T-cell (primary cell): Measurements from ENCODE around the gene LSP1. TPM values are rescaled to one million over a fixed set of nuclear protein-coding genes. Genes with fewer than 3 reads are reported as not detected.

ENCODE experiments used
- ATAC-seq, 4 experiments: fragments of 200-7000 bp in 3 of 4; fragments of 150-1000 bp in 1 of 4; cut with Tn5 transposase; replicated peaks in 1 of 4; 1 replicate in 3 of 4; 2 replicates in 1 of 4; pipeline ENCODE4 v1.10.0; 2021; ENCODE audit warnings: moderate library complexity in 3 of 4, mild to moderate bottlenecking in 2 of 4, moderate number of reproducible peaks in 1 of 4
- CTCF ChIA-PET, 2 donors: fragments of 300-600 bp; sonication (Branson Sonifier 250); formaldehyde crosslinking; loops; one replicate each; lab custom pipeline; 2022; ENCODE audit warnings: antibody characterized with exemption in 2 of 2; lab: Charles Lee
- POLR2A ChIA-PET, 2 donors: fragments of 300-600 bp; sonication (Branson Sonifier 250); formaldehyde crosslinking; loops; one replicate each; lab custom pipeline; 2022; ENCODE audit warnings: antibody characterized with exemption in 2 of 2; lab: Charles Lee
- DNase-seq, 35 experiments: peaks; one replicate each; pipeline versions ENCODE4 v3.0.0 to v3.0.0-alpha.2; 2013 to 2023
- H3K27ac ChIP-seq: one replicate; pipeline ENCODE4 v1.5.1; 2013; ENCODE audit warnings: low read length
- H3K27me3 ChIP-seq, 2 experiments: replicated peaks in 1 of 2; 1 replicate in 1 of 2; 2 replicates in 1 of 2; pipeline versions ENCODE4 v1.6.1 to v1.7.0; 2013; ENCODE audit warnings: low read length in 1 of 2, mixed read lengths in 1 of 2; ENCODE audit not compliant: control insufficient read depth in 2 of 2, insufficient read depth in 2 of 2; ENCODE audit errors: extremely low read depth in 1 of 2
- H3K36me3 ChIP-seq, 2 donors: 1 replicate in 1 of 2; 2 replicates in 1 of 2; pipeline versions ENCODE4 v1.6.1 to v1.7.0; 2013; ENCODE audit warnings: low read length in 1 of 2; ENCODE audit not compliant: control insufficient read depth in 2 of 2, insufficient read depth in 1 of 2; ENCODE audit errors: extremely low read depth in 1 of 2
- H3K4me1 ChIP-seq, 2 experiments: 1 replicate in 1 of 2; 2 replicates in 1 of 2; pipeline versions ENCODE4 v1.6.1 to v1.7.0; 2013; ENCODE audit warnings: low read length in 2 of 2, mixed read lengths in 1 of 2; ENCODE audit not compliant: insufficient read depth in 2 of 2, control insufficient read depth in 1 of 2; ENCODE audit errors: extremely low read depth in 1 of 2
- H3K4me3 ChIP-seq, 2 donors: 1 replicate in 1 of 2; 2 replicates in 1 of 2; pipeline versions ENCODE4 v1.5.1 to v1.7.0; 2013; ENCODE audit warnings: mild to moderate bottlenecking in 2 of 2, low read length in 1 of 2, moderate library complexity in 1 of 2; ENCODE audit not compliant: control insufficient read depth in 1 of 2; ENCODE audit errors: extremely low read depth in 1 of 2
- H3K9me3 ChIP-seq: 2 replicates; pipeline ENCODE4 v1.7.0; 2013
- H3K27ac Mint-ChIP-seq, 2 donors: one replicate each; pipeline ENCODE4 v1.8.0; 2020 to 2021; ENCODE audit warnings: mild to moderate bottlenecking in 2 of 2, mixed read lengths in 2 of 2
- H3K27me3 Mint-ChIP-seq, 2 donors: one replicate each; pipeline ENCODE4 v1.8.0; 2021 to 2022; ENCODE audit warnings: mixed read lengths in 2 of 2
- H3K36me3 Mint-ChIP-seq: one replicate; pipeline ENCODE4 v1.8.0; 2021; ENCODE audit warnings: mixed read lengths
- H3K4me1 Mint-ChIP-seq, 3 donors: one replicate each; pipeline ENCODE4 v1.8.0; 2020 to 2022; ENCODE audit warnings: mixed read lengths in 3 of 3, mild to moderate bottlenecking in 1 of 3
- H3K4me3 Mint-ChIP-seq, 3 donors: one replicate each; pipeline ENCODE4 v1.8.0; 2020 to 2022; ENCODE audit warnings: mild to moderate bottlenecking in 3 of 3, mixed read lengths in 3 of 3, moderate library complexity in 3 of 3
- H3K9me3 Mint-ChIP-seq, 3 donors: one replicate each; pipeline ENCODE4 v1.8.0; 2020 to 2022; ENCODE audit warnings: mixed read lengths in 3 of 3
- WGBS: methylation state at CpG from one replicate; pipeline ENCODE4 v1.1.5; 2013; ENCODE audit warnings: missing lambda C conversion rate; ENCODE audit not compliant: insufficient coverage; 5-methylcytosine and 5-hydroxymethylcytosine counted together
- total RNA-seq, 35 experiments: library from RNA in 6 of 35; stranded (reverse) in 6 of 35; fragments of 120-200 nt in 1 of 35; gene quantifications; one replicate each; pipeline versions ENCODE4 v1.2.1 to v1.2.4 and lab custom pipeline; 2013 to 2026

The LSP1 gene
- total RNA-seq, 5 donors from 2014 or later (not counting 1 experiment from before 2014, with no cell fraction given): 286 to 514 (median 375) TPM

DNA sequence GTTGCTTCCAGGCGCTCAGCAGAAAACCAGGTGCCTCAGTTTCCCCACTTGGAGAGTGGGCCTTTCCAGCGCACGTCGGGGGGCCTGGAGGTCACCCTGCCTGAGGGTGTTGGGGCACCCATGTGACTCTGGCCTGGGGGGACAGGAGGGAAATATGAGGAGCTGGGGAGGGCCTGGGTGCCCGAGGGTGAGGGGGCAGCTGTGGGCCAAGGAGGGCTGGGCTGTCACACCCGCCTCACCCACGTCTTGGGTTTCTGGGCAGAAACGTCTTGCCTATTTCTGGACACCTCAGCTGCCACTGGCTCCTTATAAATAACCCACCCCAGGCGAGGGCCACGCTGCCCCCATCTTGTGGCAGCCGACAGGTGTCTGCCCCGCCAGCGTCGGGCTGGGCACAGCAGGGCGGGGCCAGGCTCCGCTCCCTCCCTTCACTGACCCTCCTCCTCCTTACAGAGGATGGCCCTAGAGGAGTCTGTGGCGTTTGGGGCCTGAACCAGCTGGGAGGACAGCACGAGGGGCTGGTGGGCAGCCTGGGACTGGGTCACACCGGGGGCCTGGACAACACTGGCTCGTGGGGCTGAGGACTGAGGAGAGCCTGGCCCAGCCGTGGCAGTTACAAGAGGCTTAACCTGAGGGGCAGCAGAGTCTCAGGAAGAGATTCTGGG lies 68.2 kb downstream of the LSP1 start:
- POLR2A ChIA-PET: no interaction called here
- no peak for DNase-seq

DNA sequence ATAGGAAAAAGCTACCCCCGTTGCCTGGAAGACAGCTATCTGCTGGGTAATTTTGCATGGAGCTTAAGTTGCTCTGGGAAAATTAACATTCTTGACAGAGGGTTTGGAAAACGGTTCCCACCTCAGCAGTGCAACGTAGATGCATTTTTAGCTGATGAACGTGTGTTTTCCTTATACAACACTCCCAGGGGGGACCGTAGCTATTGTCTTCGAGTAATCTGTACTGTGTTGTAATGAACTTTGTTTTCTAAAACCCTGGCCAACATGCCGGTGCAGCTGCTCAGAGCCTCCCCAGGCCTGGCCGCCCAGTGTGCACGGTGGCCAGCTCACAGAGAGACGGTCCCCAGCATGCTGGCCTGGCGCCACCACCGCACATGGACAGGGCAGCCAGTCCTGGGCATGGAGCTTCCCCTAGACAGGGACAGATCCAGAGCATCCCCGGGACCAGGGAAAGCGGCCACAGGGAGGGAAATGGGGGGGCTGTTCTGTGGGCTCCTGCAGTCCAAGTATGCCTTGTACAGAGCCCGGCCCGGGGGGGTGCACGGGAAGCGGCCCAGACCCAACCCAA lies 68.8 kb downstream of the LSP1 start:
- peaks cover 0 to 47% of the 10 kb centered on the region in 2 experiments for H3K27me3 ChIP-seq
- H3K36me3 ChIP-seq: no peaks in the 10 kb centered on the region
- ChIA-PET CTCF (interaction anchor here (0.6 to 1.1 kb wide), 2 partner anchors 39 to 118 kb away, joined by 4 read pairs; no protein-coding TSS in a partner anchor), POLR2A (no interaction called here)
- H3K27me3 Mint-ChIP-seq: peaks cover 11 to 12% of the 10 kb centered on the region in 2 donors
- no peaks in the 10 kb centered on the region for H3K9me3 ChIP-seq
- H3K27ac ChIP-seq: no peak overlapping the region
- DNase-seq: no peak
- no peaks in the 10 kb centered on the region for H3K36me3 Mint-ChIP-seq
- no peaks in the 10 kb centered on the region for H3K9me3 Mint-ChIP-seq
- H3K27ac Mint-ChIP-seq: no peak overlapping the region
- peaks cover 5 to 42% of the 10 kb centered on the region in 2 experiments for H3K4me1 ChIP-seq
- H3K4me3 Mint-ChIP-seq: no peak overlapping the region
- no peak for ATAC-seq
- H3K4me1 Mint-ChIP-seq: peaks cover 8 to 15% (median 11%) of the 10 kb centered on the region in 3 donors
- 85% methylated on average over 12 of the region's 18 CpGs for WGBS
- no peak overlapping the region for H3K4me3 ChIP-seq

More for the DNA sequence above, 68.2 kb downstream of the LSP1 start:
- no peaks in the 10 kb centered on the region for H3K9me3 ChIP-seq
- H3K27me3 ChIP-seq: peaks cover 0 to 40% of the 10 kb centered on the region in 2 experiments
- no peaks in the 10 kb centered on the region for H3K36me3 ChIP-seq
- CTCF ChIA-PET: interaction anchor here (0.6 to 1.1 kb wide), 2 partner anchors 39 to 118 kb away, joined by 4 read pairs; no protein-coding TSS in a partner anchor
- Mint-ChIP-seq H3K9me3 (no peaks in the 10 kb centered on the region), H3K4me3 (no peak overlapping the region), H3K36me3 (no peaks in the 10 kb centered on the region), H3K4me1 (peaks cover 11 to 16% (median 15%) of the 10 kb centered on the region in 3 donors), H3K27me3 (peaks cover 8 to 9% of the 10 kb centered on the region in 2 donors), H3K27ac (no peak overlapping the region)
- peak in 1 of 4 experiments; percentile 50 for ATAC-seq
- peaks cover 5 to 48% of the 10 kb centered on the region in 2 experiments for H3K4me1 ChIP-seq
- H3K27ac ChIP-seq: no peak overlapping the region
- H3K4me3 ChIP-seq: no peak overlapping the region
- 70% methylated on average over 16 of the region's 21 CpGs for WGBS

DNA sequence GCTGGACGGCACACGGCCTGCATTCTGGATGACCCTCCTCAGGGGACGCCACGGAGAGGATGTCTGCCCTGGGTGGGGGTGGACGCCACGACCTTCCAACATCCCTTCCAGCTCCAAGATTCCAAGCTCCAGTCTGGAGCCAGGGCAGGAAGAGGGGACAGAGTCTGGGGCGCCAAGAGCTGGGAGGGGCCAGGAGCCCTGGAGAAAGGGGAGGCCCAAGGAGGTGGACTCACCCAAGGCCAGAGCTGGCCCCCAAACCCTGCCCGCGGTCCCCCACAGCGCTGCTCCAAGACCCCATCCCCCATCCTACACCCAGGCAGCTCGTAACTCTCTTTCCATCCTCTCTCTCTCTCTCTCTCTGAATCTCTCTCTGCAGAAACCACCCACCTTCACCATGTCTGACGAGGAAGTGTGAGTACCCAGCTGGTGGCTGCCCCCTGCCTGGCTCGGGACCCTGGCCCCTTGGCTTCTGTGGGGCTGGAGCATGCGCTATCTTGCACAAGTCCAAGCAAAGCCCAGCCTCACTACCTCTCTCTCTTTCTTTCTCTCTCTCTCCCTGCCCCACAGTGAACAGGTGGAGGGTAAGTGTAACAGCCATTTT lies 69.7 kb downstream of the LSP1 start:
- H3K27me3 Mint-ChIP-seq: peaks cover 13% of the 10 kb centered on the region in 2 donors
- no peaks in the 10 kb centered on the region for H3K36me3 ChIP-seq
- WGBS: 61% methylated on average over 5 of the region's 14 CpGs
- POLR2A ChIA-PET: interaction anchor here in 1 of 2 donors (0.6 kb wide), 1 partner anchor 1089 kb away, joined by 4 read pairs; no protein-coding TSS in a partner anchor
- CTCF ChIA-PET: interaction anchor here in 1 of 2 donors (0.5 kb wide), 1 partner anchor 110 kb away, joined by 3 read pairs; no protein-coding TSS in a partner anchor
- H3K27me3 ChIP-seq: peaks cover 0 to 55% of the 10 kb centered on the region in 2 experiments
- peaks cover 5 to 33% of the 10 kb centered on the region in 2 experiments for H3K4me1 ChIP-seq
- no peak for ATAC-seq
- no peak overlapping the region for H3K4me3 Mint-ChIP-seq
- DNase-seq: no peak
- H3K27ac ChIP-seq: no peak overlapping the region
- no peak overlapping the region for H3K4me3 ChIP-seq
- no peaks in the 10 kb centered on the region for H3K9me3 ChIP-seq
- H3K4me1 Mint-ChIP-seq: peaks cover 5 to 15% (median 8%) of the 10 kb centered on the region in 3 donors
- no peaks in the 10 kb centered on the region for H3K9me3 Mint-ChIP-seq
- no peak overlapping the region for H3K27ac Mint-ChIP-seq
- no peaks in the 10 kb centered on the region for H3K36me3 Mint-ChIP-seq

DNA sequence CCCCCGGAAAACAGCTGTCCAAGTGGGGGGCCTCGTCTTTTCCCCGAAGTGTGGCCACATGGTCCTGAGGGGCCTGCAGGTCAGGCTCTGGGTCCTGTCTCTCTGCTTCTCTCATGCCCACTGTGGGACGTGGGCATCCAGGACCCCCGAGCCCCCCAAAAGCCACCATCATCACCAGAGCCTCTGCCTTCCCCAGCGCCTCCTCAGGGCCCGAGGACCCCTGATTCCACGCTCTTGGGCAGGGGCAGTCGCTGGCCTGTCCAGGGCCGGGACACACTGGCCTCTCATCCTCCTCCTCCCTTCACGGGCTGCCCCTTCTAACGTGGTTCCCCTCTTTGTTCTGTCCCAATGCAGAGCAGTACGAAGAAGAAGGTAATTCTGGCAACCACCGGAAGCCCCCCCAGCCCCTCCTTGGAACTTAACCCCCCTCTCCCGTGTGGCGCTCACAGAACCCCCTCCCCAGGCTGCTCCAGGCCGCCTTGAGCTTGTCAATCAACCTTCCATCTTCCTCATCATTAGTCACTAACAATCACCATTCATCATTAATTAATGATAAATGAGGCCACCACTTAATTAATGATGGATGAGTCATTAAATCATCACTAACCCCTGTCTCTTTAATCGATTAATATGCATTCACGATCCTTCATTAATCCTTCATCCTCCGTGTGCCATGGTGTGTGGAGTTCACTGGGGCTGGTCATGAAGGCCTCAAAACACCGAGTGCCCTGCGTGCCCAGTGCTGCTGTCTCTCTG lies 70.5 kb downstream of the LSP1 start:
- H3K27ac Mint-ChIP-seq: no peak overlapping the region
- H3K27ac ChIP-seq: no peak overlapping the region

DNA sequence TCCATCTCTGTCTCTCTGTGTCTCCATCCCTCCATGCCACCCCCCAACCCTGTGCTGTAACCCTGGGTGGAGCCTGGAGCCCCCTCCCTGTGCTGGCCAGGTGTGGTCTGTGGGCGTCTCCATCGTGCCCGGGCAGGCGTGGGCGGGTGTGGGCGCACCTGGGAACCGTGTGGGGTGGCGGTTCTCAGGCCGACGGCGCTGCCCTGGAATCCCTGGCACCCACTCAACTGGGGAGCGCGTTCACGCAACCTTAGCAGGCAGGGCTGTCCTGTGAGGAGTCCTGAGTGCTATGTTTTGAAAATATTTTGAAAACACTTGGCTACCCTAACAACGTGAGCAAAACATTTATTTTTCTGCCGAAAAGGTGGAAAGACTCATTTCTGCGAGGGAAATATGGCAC lies 71.3 kb downstream of the LSP1 start:
- no peaks in the 10 kb centered on the region for H3K36me3 Mint-ChIP-seq
- 77% methylated on average over 7 of the region's 17 CpGs for WGBS
- ChIA-PET POLR2A (no interaction called here), CTCF (no interaction called here)
- H3K27ac Mint-ChIP-seq: no peak overlapping the region
- H3K9me3 Mint-ChIP-seq: no peaks in the 10 kb centered on the region
- peaks cover 5 to 21% of the 10 kb centered on the region in 2 experiments for H3K4me1 ChIP-seq
- H3K9me3 ChIP-seq: no peaks in the 10 kb centered on the region
- no peak for ATAC-seq
- H3K4me1 Mint-ChIP-seq: peaks cover 1 to 15% (median 6%) of the 10 kb centered on the region in 3 donors
- H3K27ac ChIP-seq: no peak overlapping the region
- H3K27me3 Mint-ChIP-seq: peaks cover 13% of the 10 kb centered on the region in 2 donors
- no peaks in the 10 kb centered on the region for H3K36me3 ChIP-seq
- H3K27me3 ChIP-seq: peaks cover 0 to 62% of the 10 kb centered on the region in 2 experiments
- no peak overlapping the region for H3K4me3 Mint-ChIP-seq
- no peak for DNase-seq
- H3K4me3 ChIP-seq: no peak overlapping the region

More for the DNA sequence above, 70.5 kb downstream of the LSP1 start:
- Histone ChIP-seq H3K36me3 (no peaks in the 10 kb centered on the region), H3K4me1 (peaks cover 5 to 25% of the 10 kb centered on the region in 2 experiments), H3K9me3 (no peaks in the 10 kb centered on the region), H3K4me3 (no peak overlapping the region), H3K27me3 (peaks cover 0 to 60% of the 10 kb centered on the region in 2 experiments)
- DNase-seq (no peak), ATAC-seq (no peak)
- ChIA-PET CTCF (interaction anchor here in 1 of 2 donors (0.5 kb wide), 1 partner anchor 111 kb away, joined by 3 read pairs; no protein-coding TSS in a partner anchor), POLR2A (interaction anchor here (0.5 to 0.6 kb wide), 2 partner anchors 14 to 1089 kb away, joined by 4 to 6 read pairs; no protein-coding TSS in a partner anchor)
- H3K36me3 Mint-ChIP-seq: no peaks in the 10 kb centered on the region
- peaks cover 5 to 15% (median 8%) of the 10 kb centered on the region in 3 donors for H3K4me1 Mint-ChIP-seq
- H3K4me3 Mint-ChIP-seq: no peak overlapping the region
- peaks cover 13% of the 10 kb centered on the region in 2 donors for H3K27me3 Mint-ChIP-seq
- 82% methylated on average over 13 of the region's 22 CpGs for WGBS
- H3K9me3 Mint-ChIP-seq: no peaks in the 10 kb centered on the region
